GM21717 (cell line): Measurements from ENCODE around the gene PNMA3.
"Not testable (repeated sequence)": the region's sequence is repeated elsewhere in the genome, so short reads cannot be mapped to it uniquely, and the experiment has no call there.

Experiments
- ATAC-seq: cut with Tn5 transposase; IDR thresholded peaks from one replicate; pipeline ENCODE4 v1.9.1; 2021; ENCODE audit warnings: mild to moderate bottlenecking, moderate library complexity; ENCODE audit not compliant: unreplicated experiment

Gene PNMA3

GRCh38 chrX:153055871-153056749, at the start of gene PNMA3:
Gene PNMA3, plus strand, starts transcription at chrX:153056470. Its CDS starts 586 bp downstream, at chrX:153057056.
- no peak for ATAC-seq

GRCh38 chrX:153017174-153017573, 39.1 kb upstream of the PNMA3 start:
- ATAC-seq: not testable (repeated sequence)

GRCh38 chrX:153019166-153019565, 37.1 kb upstream of the PNMA3 start:
- no peak for ATAC-seq

- peak; percentile 82 for ATAC-seq
These were observed 29.8 kb upstream of the PNMA3 start for GRCh38 chrX:153026501-153026900.

- not testable (repeated sequence) for ATAC-seq
These were observed 27.8 kb upstream of the PNMA3 start for GRCh38 chrX:153028487-153028886.

GRCh38 chrX:153029162-153029561, 27.1 kb upstream of the PNMA3 start:
- no peak for ATAC-seq

- no peak for ATAC-seq
These were observed 26.4 kb upstream of the PNMA3 start for GRCh38 chrX:153029875-153030274.

- ATAC-seq: no peak
These were observed 25.5 kb upstream of the PNMA3 start for GRCh38 chrX:153030801-153031200.

GRCh38 chrX:153032397-153033118, 23.7 kb upstream of the PNMA3 start:
- ATAC-seq: peak; percentile 54

- no peak for ATAC-seq
These were observed 7.2 kb upstream of the PNMA3 start for GRCh38 chrX:153049093-153049492.

GRCh38 chrX:153052534-153052933, 3.7 kb upstream of the PNMA3 start:
- no peak for ATAC-seq

GRCh38 chrX:153057281-153057680, 1.0 kb downstream of the PNMA3 start:
- ATAC-seq: no peak

- ATAC-seq: no peak
These were observed 3.2 kb downstream of the PNMA3 start for GRCh38 chrX:153059191-153060094.

GRCh38 chrX:153060095-153060445, 3.8 kb downstream of the PNMA3 start:
- ATAC-seq: no peak

- ATAC-seq: no peak
These were observed 5.5 kb downstream of the PNMA3 start for GRCh38 chrX:153061732-153062131.

- ATAC-seq: no peak
These were observed 7.0 kb downstream of the PNMA3 start for GRCh38 chrX:153063315-153063714.

- ATAC-seq: no peak
These were observed 7.8 kb downstream of the PNMA3 start for GRCh38 chrX:153064061-153064460.

GRCh38 chrX:153065389-153065788, 9.1 kb downstream of the PNMA3 start:
- ATAC-seq: no peak

- not testable (repeated sequence) for ATAC-seq
These were observed 10.1 kb downstream of the PNMA3 start for GRCh38 chrX:153066402-153066801.

GRCh38 chrX:153071909-153072583, 15.8 kb downstream of the PNMA3 start, which contains the start of gene PNMA6A:
Gene PNMA6A, plus strand, starts transcription at chrX:153072454. Its CDS starts 609 bp downstream, at chrX:153073063.
- not testable (repeated sequence) for ATAC-seq
